T47D (cell line): ENCODE results near the gene TMEM220.
"Not testable (repeated sequence)": the region's sequence is repeated elsewhere in the genome, so short reads cannot be mapped to it uniquely, and the experiment has no call there.

Experiments used
- DNase-seq, 2 experiments: peaks; one replicate each; pipeline versions ENCODE4 v3.0.0 to v3.0.0-alpha.2; 2011 to 2012; ENCODE audit warnings: low read depth in 1 of 2, low spot score in 1 of 2
- JUND ChIP-seq: IDR thresholded peaks from 2 replicates; pipeline ENCODE4 v1.6.1; 2012; ENCODE audit warnings: low read depth
- in situ Hi-C: cut with HindIII; loops from 2 replicates; pipeline ENCODE4 v1.10.0; 2016; ENCODE audit warnings: low sequenced_read_pairs, low pct_unique_long_range_greater_than_20kb

The TMEM220 gene

GRCh38 chr17:10733666-10734065 is 3.8 kb upstream of the TMEM220 start:
- DNase-seq: no peak
- no peak for TF ChIP-seq JUND
- in situ Hi-C loops: no loop called here

- in situ Hi-C loops, DNase-seq: not testable (repeated sequence)
These were observed 2.3 kb upstream of the TMEM220 start for GRCh38 chr17:10732121-10732520.

- no peak for DNase-seq
- TF ChIP-seq JUND: no peak
- in situ Hi-C loops: no loop called here
These were observed 1.6 kb upstream of the TMEM220 start for GRCh38 chr17:10731408-10731879.

- in situ Hi-C loops, DNase-seq: not testable (repeated sequence)
These were observed 424 bp upstream of the TMEM220 start for GRCh38 chr17:10730247-10730646.

- DNase-seq: no peak
- in situ Hi-C loops: no loop called here
- TF ChIP-seq JUND: no peak
These were observed 1.4 kb downstream of the TMEM220 start for GRCh38 chr17:10728331-10728892.

- DNase-seq: no peak
- in situ Hi-C loops: no loop called here
- no peak for TF ChIP-seq JUND
These were observed 2.6 kb downstream of the TMEM220 start for GRCh38 chr17:10727192-10727591.

- DNase-seq: no peak
- no peak for TF ChIP-seq JUND
- in situ Hi-C loops: no loop called here
These were observed 3.6 kb downstream of the TMEM220 start for GRCh38 chr17:10726196-10726595.

- DNase-seq: no peak
- in situ Hi-C loops: no loop called here
- TF ChIP-seq JUND: no peak
These were observed 4.6 kb downstream of the TMEM220 start for GRCh38 chr17:10725262-10725661.

- no peak for TF ChIP-seq JUND
- no peak for DNase-seq
- in situ Hi-C loops: no loop called here
These were observed 5.2 kb downstream of the TMEM220 start for GRCh38 chr17:10724546-10725195.

GRCh38 chr17:10718547-10718946 is 11.3 kb downstream of the TMEM220 start:
- in situ Hi-C loops: no loop called here
- DNase-seq: no peak
- no peak for TF ChIP-seq JUND

GRCh38 chr17:10716218-10716617 is 13.6 kb downstream of the TMEM220 start:
- in situ Hi-C loops: no loop called here
- TF ChIP-seq JUND: no peak
- DNase-seq: no peak

- no peak for TF ChIP-seq JUND
- in situ Hi-C loops: no loop called here
- no peak for DNase-seq
These were observed 16.5 kb downstream of the TMEM220 start for GRCh38 chr17:10713318-10713717.

GRCh38 chr17:10705727-10706126 is 24.1 kb downstream of the TMEM220 start:
- in situ Hi-C loops: no loop called here
- DNase-seq: no peak

GRCh38 chr17:10702574-10702973 is 27.2 kb downstream of the TMEM220 start:
- no peak for TF ChIP-seq JUND
- in situ Hi-C loops: no loop called here
- DNase-seq: no peak

More at GRCh38 chr17:10705727-10706126, 24.1 kb downstream of the TMEM220 start:
- TF ChIP-seq JUND: no peak
